Erythroblast (primary cell): ENCODE data around the gene NR2F1-AS1.

Experiments
- GATA1 ChIP-seq: IDR thresholded peaks from 2 replicates; pipeline ENCODE4 v1.6.1; 2011; ENCODE audit warnings: low read depth, mild to moderate bottlenecking, control low read depth, low read length, moderate library complexity
- POLR2A ChIP-seq: IDR thresholded peaks from 2 replicates; pipeline ENCODE4 v1.6.1; 2011; ENCODE audit warnings: mild to moderate bottlenecking, low read length

DNA sequence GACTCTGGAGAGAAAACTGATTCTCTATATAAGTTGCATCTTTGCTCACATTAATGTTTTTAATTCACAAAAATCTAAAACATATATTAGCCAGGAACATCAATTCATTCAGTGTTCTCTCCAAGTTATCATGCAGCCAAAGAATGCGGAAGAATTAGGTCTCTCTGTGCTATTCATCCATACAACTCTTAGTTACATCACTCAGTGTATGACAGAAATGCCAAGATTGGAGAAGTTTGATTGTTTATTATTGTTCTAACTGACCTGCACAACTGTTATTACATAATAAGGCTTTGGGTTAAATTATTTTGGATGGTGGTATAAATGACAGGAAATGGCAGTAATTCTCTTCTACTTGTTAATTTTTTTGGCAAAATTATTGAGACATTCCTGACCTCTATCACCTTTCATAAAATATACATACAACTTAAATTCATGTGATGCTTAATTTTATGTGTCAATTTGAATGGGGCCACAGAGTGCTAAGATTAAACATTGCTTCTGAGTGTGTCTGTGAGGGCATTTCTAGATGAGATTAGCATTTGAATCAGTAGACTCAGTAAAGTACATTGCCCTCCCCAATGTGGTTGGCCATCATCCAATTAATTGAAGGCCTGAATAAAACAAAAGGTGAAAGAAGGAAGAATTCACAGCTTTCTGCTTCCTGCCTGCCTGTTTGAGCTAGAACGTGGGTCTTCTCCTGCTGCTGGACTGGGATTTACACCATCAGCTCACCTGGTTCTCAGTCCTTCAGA is 70.2 kb downstream of the NR2F1-AS1 start:
- no peak for TF ChIP-seq POLR2A
- TF ChIP-seq GATA1: no peak
